Stimulated activated CD8-positive, alpha-beta memory T cell treated with anti-CD3 and anti-CD28 coated beads, Interleukin-15, amount 100 ng/mL, for 24 hours (primary cell): ENCODE measurements around the gene OPTN.
"Not testable (repeated sequence)": the region's sequence is repeated elsewhere in the genome, so short reads cannot be mapped to it uniquely, and the experiment has no call there.

ENCODE experiments used
- DNase-seq: peaks from one replicate; pipeline ENCODE4 v3.0.0-alpha.2; 2020; ENCODE audit warnings: low read depth

The OPTN gene

DNA sequence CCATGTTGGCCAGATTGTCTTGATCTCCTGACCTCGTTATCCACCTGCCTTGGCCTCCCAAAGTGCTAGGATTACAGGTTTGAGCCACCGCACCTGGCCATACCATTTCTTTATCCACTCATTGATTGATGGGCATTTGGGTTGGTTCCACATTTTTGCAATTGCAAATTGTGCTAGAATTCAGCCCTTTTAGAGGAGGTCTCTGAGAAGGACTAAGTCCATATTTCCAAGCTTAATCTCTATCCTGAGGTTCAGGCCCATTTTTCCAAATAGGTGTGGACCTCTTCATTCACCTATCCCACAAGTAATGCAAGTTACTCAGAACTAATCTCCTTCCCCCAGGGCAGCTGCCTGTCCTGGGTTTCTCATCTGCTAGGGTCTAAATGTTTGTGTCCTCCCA, 9.7 kb upstream of the OPTN start:
- DNase-seq = no peak

DNA sequence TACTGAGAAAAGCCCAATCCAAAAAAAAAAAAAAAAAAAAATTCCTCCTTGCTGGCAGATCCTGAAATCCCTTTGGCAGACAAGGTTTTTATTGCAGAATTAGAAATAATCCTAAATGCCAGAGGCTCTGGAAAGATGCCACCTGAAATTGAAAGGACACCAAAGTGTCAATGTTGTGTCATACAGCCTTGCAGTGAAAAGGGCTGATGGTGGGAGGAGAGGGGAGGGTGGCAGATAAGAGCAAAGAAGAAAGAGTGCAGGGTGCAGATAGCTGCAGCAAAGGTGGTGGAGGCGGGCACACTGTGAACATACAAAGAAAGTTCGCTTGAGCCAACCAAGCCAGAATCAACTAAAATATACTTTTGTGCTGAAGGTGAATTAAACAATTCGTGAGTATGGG, 8.2 kb upstream of the OPTN start:
- no peak for DNase-seq

DNA sequence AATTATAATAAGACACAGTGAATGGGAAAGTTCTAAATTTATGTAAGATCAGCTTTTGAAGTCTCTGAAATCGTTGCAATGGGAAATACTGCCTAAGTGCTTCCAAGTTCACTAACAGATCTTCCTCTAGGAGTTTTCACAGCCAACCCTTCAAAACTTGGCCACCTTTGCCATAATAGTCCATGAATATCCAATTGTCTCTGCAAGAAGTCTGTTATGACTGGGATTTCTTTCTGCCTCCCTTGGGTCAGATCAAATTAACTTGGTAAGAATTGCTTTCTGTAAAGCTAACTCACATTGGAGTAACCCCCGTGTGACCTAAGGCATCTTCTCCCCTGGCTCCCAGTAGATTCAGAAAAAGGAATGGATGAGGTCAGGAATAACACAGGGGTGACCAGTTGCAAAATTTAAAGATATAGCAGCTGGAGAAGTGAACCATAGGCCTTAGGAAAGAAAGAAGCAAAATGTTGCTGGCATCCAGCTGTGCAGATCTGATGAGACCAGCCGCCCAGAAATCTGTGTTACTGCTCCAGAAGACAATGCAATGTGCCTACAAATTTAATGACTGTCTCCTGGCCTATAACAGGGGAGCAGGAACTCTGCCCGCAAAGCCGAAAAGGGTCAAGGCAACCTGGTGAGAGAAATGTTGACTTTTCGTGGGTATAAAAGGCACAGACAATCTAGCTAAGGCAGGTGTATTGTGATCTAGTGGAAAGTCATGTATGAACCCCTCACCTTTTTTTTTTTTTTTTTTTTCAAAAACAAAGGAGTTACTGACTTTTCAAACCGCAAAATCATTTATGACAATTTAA, 7.5 kb upstream of the OPTN start:
- no peak for DNase-seq

DNA sequence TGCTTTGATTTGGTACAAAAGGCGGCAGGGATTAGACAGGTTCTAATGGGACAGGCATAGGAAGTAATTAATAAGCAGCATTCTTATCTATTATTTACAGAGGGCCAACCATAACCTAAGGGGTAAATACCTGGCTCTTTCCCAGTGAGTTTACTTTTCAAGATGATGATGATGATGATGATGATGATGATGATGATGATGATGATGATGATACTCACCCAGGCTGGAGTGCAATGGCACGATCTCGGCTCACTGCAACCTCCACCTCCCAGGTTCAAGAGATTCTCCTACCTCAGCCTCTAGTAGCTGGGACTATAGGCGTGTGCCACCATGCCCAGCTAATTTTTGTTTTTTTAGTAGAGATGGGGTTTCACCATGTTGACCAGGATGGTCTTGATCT, 5.9 kb upstream of the OPTN start:
- DNase-seq = not testable (repeated sequence)

DNA sequence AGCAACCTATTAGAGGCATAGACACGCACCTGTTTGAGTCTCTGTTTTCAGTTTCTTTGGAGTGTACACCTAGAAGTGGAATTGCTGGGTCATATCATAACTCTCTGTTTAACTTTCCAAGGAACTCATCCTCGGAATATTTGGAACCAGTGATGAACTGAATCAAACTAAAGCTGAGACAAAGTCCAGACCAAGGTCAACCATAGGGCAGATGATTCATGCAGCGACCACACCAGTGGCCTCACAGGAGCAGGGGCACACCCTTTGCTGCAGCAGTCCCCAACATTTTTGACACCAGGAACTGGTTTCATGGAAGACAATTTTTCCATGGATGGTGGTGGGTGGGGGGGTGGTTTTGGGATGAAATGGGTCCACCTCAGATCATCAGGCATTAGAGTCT, 4.9 kb upstream of the OPTN start:
- DNase-seq = no peak

DNA sequence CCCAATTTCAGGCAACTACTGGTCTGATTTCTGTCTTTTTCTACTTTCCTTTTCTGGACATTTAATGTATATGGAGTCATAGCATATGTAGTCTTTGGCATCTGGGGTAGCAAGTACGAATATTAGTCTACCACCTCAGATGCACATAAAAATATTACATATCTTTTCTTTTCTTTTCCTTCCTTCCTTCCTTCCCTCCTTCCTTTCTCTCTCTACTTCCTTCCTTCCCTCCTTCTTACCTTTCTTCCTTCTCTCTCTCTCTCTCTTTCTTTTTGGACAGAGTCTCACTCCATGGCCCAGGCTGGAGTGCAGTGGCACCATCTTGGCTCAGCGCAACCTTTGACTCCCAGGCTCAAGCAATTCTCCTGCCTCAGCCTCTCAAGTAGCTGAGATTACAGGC, 4.0 kb upstream of the OPTN start:
- DNase-seq = no peak

DNA sequence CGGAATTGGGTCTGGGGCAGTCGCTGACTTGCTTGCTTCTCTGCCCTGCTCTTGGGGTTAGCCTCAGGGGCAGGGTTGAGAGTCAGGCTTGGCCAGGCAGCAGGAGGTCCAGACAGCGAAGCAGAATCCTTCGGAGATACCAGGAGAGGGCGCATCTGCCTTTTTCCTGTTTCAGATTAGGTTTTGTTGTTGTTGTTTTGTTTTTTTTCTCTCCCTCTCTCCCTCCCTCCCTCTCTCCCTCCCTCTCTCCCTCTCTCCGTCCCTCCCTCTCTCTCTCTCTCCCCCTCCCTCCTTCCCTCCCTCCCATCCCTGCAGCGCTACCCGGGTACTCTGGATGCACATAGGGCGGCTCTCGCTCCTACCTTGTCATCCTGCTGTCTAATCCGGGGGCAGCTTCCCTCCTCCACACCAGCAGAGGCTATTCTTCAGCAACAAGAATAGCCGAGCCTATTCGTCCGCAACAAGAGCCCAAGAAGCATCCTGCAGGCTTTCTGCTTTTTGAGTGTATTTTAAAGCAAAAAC, 758 bp upstream of the OPTN start:
- DNase-seq = no peak

DNA sequence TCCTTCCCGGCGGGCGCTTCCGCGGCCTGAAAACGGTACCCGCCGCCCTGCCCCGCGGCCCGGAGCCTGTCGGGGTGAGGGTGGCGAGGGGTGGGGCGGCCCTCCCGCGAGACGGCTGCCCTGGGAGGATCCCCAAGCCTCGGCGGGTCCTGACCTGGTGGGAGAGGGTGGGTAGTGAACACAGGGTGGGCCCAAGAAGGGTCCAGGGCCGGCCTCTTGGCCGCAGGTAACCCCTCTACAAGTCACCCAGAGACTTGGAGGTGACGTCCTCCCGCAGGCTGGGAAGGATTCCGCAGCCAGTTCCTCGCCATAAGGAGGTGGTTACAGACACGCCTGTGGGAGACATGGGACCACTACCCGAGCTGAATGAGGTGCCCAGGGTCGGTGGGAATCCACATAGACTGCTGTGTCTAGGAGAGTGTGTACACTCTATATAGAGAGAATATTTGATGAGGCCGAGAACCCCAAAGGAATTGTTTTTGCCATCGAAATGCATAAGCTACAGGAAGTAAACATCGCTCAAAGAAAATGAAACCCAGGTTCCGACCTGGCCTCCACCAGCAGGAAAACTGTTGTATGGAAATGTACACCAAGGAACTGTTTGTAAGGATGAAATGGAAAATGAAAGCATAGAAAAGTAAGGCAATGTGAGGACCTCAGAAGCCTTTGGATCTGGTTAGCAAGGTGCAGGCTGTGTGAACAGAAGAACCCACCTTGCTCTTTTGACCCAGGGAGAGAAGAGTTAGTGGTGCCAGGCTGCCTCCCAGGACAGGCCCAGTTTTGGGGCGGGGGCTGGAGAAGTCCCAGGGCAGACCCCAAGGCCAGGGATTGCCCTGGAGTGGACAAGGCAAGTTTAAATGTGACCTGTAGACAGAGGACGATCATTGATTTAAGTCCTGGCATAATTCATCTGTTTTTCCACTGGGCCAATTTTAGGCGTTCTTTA, 659 bp downstream of the OPTN start:
- DNase-seq = no peak

DNA sequence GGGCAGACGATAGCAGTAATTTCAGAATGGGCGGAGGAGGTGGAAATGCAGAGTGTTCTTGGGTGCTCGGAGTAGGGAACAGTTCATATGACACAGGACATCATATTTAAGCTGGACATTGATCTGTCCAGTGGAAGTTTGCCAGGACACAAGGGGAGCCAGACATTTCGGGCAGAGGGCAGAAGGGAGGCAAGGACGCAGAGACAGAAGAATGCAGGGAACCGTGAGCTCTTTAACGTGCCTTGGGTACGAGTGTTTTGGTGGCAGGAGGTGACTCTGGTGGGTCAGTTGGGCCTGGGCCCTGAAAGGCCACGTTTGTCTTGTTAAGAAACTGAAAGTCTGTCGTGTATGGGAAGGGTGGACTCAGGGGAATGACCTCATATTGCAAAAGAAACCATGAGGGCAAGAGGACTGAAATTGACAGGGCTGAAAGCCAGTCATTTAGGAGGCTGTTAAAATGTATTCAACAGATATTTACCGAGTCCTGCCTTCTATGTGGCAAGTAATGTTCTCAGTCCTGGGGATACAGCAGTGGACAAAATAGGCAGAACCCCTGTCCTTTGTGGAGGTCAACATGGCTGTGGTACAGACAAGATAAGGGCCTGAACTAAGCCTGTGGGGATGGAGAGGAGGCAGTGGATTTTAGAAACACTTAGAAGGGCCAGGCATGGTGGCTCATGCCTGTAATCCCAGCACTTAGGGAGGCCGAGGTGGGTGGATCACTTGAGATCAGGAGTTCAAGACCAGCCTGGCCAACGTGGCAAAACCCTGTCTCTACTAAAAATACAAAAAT, 2.2 kb downstream of the OPTN start:
- DNase-seq = no peak

DNA sequence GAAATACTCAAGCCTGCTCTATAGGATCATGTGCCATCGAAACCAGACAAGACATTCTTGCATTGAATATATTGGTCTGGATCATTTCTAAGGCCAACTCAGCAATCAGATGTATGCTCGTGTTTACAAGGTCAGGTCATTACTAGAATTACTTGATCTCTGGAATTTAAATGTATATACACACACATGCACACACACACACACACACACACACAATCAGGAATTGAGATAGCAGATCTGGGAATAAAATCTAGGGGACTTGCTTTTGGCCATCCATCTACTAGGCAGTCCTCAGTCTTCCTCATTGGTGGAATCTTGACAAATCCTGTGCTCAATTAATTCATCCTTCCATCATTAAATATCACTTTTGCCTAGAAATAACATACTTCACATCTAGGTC, 3.6 kb downstream of the OPTN start:
- DNase-seq = no peak

DNA sequence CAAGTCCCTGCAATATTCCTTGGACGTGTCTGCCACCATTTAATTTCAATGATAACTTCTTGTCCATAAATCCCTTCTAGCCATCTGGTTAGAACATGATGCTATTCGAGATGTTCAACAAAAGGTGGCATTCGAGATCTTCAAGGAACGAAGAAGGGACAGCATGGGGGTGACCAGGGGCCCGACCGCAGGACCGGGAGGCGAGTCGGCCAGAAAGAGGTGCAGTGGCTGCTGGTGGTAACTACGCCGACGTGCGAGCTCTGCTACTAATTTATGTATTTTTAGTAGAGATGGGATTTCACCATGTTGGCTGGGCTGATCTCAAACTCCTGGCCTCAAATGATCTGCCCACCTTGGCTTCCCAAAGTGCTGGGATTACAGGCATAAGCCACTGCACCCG, 4.7 kb downstream of the OPTN start:
- DNase-seq = no peak

DNA sequence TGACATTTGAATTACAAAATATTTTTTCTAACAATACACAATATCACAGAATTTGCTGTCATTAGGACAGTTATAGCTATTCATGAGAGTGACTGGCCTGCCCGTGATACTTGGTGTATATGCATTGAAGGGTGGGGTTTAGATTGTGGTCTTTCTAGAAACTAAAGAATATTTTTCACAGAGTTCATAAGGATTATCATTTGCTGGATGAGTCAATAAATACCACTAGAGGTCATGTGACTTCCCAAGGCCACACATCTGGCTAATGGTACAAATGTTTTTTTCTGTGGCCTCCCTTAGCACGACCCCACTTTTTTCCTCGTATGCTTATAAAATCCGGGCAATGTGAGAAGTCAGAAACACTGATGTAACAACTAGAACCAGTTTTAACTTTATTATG, 5.2 kb downstream of the OPTN start:
- DNase-seq = no peak

DNA sequence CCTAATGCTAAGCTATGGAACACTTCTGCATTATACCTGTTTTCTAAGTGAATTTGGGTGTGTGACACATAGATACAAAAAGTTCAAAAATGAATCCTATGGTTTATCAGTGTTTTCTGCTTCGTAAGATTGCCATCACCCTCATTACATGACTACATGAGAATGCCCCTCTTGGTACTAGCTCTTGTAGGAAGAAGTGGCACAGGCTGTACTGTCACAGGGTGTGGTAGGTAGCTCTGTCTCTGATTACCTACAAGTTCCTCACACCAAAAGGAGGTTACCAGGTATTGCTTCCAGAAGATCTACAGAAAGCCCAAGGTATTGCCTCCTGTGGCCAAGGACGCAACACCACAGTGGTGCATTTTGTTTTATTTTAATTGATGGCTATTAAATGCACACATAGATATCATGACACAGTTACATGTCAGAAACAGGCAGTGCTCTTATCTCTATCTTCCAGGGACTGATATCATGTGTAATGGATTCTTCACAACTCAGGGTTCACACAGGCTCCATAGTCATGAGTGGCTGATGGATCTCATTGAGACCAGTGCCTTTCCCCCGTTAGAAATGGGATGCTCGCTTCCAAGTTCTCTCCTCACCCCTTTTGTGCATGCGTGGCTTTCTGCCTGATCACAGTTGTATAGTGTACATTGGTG, 6.6 kb downstream of the OPTN start:
- no peak for DNase-seq

DNA sequence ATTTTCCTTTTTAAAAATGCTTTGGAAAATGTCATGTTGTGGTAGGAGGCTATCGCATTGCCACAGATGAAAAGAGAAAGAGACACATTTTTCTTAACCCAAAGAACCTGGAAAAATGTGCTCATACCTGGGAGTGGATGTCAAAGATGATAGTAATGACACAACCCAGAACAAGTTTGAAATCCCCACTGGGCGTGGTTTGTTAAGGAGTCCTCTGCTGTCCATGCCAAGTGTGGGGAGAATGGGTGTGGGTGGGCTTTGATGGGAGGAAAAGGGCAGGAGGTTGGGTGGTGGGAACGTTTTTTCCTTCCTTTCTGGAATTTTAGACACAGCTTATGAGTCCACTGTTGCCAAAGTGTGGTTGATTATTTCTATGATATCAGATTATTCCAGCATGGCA, 10.9 kb downstream of the OPTN start:
- no peak for DNase-seq

DNA sequence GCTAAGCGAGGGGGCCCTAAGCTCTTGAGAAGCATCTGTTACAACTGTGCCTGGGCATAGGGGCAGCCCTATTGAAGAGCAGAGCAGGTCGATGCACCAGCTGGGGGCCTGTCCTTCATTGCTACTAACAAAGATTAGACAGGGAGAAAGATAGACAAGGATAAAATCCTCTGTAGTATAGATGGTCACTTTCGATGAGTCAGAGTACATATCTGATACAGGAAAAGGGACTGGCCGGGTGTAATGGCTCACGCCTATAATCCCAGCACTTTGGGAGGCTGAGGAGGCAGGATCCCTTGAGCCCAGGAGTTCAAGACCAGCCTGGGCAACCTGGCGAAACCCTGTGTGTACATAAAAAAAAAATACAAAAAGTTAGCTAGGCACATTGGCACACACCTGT, 13.6 kb downstream of the OPTN start:
- DNase-seq = no peak

DNA sequence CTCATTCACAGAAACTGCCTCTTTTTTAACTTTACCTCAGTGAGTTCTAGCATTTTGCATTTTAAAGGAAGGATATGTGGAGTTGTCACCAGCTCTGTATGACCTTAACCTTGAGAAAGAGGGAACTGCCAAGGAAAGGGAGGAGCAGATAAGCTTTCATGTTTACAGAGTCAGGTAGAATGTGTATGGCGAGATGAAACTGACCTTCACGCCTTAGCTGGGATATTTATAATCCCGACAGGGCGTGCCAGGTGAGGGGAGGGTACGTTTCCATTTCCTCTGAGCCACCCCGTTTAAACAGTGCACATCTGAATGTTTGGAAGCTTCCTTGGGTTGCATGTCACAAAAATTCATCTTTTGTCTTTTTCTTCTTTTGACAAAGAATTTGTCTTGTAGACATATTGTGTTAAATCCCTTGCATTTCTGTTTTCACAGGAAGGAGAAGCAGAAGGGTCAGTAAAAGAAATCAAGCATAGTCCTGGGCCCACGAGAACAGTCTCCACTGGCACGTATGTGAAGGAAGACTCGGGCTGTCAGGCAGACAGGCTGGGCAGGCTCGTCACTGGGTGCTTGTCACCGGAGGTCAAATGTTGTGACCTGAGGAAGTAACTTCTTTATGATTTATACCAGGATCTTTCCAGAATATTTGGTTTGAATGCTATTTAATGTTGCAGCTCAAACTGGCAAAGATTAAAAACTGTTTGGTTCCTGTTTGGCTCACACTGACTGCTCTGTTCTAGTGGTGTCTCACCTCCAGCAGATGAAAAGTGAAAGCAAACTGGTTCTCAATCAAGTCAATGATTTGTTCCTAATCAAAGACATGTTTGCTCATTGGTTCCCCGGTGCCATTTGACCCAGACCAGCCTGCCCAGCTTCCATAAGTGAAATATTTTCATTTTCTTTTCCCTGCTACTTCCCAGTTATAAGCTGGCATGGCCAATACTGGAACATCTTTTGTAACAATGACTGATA, 16.2 kb downstream of the OPTN start:
- no peak for DNase-seq

DNA sequence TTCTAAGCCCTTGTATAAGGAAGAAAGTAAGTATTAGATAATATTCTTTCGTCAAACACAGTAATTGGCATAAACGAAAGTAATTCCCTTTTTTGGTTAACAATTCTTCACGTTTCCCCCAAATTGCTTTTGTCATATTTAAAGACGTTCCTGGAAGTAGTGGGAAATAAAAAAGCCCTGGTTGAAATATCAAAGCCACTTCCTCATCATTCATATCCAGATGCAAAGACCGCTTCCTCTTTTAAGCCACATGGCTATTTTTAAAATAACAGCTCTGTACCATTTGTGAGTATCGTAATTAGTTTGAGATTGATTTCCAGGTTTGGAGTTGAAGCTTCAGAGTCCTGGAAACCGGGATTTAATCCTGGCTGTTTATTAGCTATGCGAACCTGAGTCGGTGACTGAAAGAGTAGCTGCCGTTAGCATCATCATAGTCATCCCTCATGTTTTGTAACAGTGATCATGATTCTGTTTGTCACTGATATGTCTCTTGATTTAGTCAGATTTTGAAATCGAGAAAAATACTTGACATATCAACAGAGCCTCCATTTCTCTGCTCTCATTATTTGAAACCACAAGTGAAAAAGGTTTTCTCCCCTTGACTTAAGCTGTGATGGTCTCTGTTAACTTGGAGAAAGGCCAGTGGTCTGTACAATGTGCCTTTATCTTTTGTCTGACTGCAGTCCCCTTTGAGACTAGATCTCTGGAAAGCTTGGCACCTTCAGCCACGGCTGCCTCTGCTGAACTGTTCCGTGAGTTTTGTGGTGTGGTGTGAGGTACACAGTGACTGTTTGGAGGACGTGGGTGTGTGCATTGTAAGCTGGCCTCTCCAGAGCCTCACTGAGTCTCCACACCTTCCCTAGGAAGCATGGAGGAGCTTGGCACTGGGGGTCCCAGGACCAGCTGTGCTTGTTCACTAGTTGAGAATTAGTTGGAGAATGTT, 18.1 kb downstream of the OPTN start:
- DNase-seq = no peak

DNA sequence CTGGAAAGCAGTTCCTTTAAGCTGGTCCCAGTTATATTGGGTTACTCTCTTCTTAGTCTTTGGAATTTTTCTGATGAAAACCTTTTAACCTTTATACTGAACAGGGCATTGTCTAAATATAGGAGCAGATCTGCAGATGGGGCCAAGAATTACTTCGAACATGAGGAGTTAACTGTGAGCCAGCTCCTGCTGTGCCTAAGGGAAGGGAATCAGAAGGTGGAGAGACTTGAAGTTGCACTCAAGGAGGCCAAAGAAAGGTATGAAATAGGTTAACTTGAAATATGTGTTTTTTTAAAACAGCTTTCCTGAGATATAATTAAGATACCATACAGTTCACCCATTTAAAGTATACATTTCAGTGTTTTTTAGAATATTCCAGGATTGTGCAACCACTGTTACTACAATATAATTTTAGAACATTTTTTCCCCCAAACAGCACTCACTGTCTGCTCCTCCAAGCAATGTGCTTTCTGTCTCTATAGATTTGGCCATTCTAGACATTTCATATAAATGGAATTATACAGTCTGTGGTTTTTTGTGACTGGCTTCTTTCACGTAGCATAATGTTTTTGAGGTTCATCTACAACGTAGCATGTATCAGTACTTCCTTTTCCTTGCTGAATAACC, 18.9 kb downstream of the OPTN start:
- no peak for DNase-seq
